ENCODE data around the gene DGKZ. TPM values are rescaled to one million over a fixed set of nuclear protein-coding genes. Genes with fewer than 3 reads are reported as not detected.

The DGKZ gene
- total RNA-seq, 1 donor from 2014 or later: 55.3 TPM

- Histone ChIP-seq H3K9me3 (no peaks in the 10 kb centered on the region), H3K4me3 (peak overlapping the region; percentile 50), H3K36me3 (peaks cover 1% of the 10 kb centered on the region), H3K27me3 (ENCODE audit: low read depth) (no peaks in the 10 kb centered on the region), H3K4me1 (peaks cover 55% of the 10 kb centered on the region), H3K27ac (peak overlapping the region; percentile 89)
- TF ChIP-seq CTCF (IDR thresholded peaks at IDR 0.05): no peak
- ATAC-seq (peak; percentile 77 to 83), DNase-seq (peak; percentile 83)
- intact Hi-C loops (cut with DNase I): no loop called here
Measured at GRCh38 chr11:46361283-46362155, 14.3 kb downstream of the DGKZ start.

GRCh38 chr11:46362156-46363030, 15.1 kb downstream of the DGKZ start:
- ATAC-seq (no peak), DNase-seq (no peak)
- no peak for TF ChIP-seq CTCF (IDR thresholded peaks at IDR 0.05)
- intact Hi-C loops (cut with DNase I): no loop called here
- Histone ChIP-seq H3K36me3 (peaks cover 4% of the 10 kb centered on the region), H3K27me3 (ENCODE audit: low read depth) (no peaks in the 10 kb centered on the region), H3K4me3 (peak overlapping the region; percentile 50), H3K4me1 (peaks cover 48% of the 10 kb centered on the region), H3K9me3 (no peaks in the 10 kb centered on the region), H3K27ac (peak overlapping the region; percentile 89)

GRCh38 chr11:46363031-46363407, 15.8 kb downstream of the DGKZ start:
- Histone ChIP-seq H3K9me3 (no peaks in the 10 kb centered on the region), H3K27ac (peak overlapping the region; percentile 89), H3K4me3 (peak overlapping the region; percentile 50), H3K27me3 (ENCODE audit: low read depth) (no peaks in the 10 kb centered on the region), H3K36me3 (peaks cover 8% of the 10 kb centered on the region), H3K4me1 (peaks cover 51% of the 10 kb centered on the region)
- no peak for TF ChIP-seq CTCF (IDR thresholded peaks at IDR 0.05)
- ATAC-seq: peak; percentile 69 to 79
- peak; percentile 85 for DNase-seq
- intact Hi-C loops (cut with DNase I): no loop called here

- peak; percentile 18 for TF ChIP-seq CTCF (IDR thresholded peaks at IDR 0.05)
- H3K36me3 ChIP-seq: peaks cover 13% of the 10 kb centered on the region
- DNase-seq: no peak
- H3K9me3 ChIP-seq: no peaks in the 10 kb centered on the region
- peaks cover 54% of the 10 kb centered on the region for H3K4me1 ChIP-seq
- intact Hi-C loops (cut with DNase I): no loop called here
- H3K27me3 ChIP-seq (ENCODE audit: low read depth): no peaks in the 10 kb centered on the region
- H3K4me3 ChIP-seq: no peak overlapping the region
- peak; percentile 11 to 22 for ATAC-seq
- H3K27ac ChIP-seq: peak overlapping the region; percentile 89
Measured at GRCh38 chr11:46363455-46364005, 16.3 kb downstream of the DGKZ start.

- ATAC-seq (no peak), DNase-seq (no peak)
- TF ChIP-seq CTCF (IDR thresholded peaks at IDR 0.05): no peak
- H3K4me3 ChIP-seq: no peak overlapping the region
- no peaks in the 10 kb centered on the region for H3K9me3 ChIP-seq
- peaks cover 19% of the 10 kb centered on the region for H3K36me3 ChIP-seq
- no peaks in the 10 kb centered on the region for H3K27me3 ChIP-seq (ENCODE audit: low read depth)
- peaks cover 54% of the 10 kb centered on the region for H3K4me1 ChIP-seq
- H3K27ac ChIP-seq: peak overlapping the region; percentile 89
- intact Hi-C loops (cut with DNase I): no loop called here
Measured at GRCh38 chr11:46364056-46364455, 16.8 kb downstream of the DGKZ start.
